PC-9 (cell line): ENCODE data around the gene SSBP2.

Experiments
- EZH2 ChIP-seq: fragments of 200-600 bp; sonication (generic); IDR thresholded peaks from 2 replicates; pipeline ENCODE4 v1.8.0; 2017; ENCODE audit warnings: antibody characterized with exemption, low read depth
- TF ChIP-seq, protein P1 (sequence below): fragments of 200-600 bp; sonication (generic); conservative IDR thresholded peaks from 2 replicates; pipeline ENCODE4 v1.6.1; 2017; ENCODE audit warnings: mixed run types, antibody characterized with exemption, mild to moderate bottlenecking, moderate library complexity

GRCh38 chr5:81545911-81546310, 205.0 kb downstream of the SSBP2 start:
- no peak for TF ChIP-seq EZH2
- TF ChIP-seq, protein P1, sequence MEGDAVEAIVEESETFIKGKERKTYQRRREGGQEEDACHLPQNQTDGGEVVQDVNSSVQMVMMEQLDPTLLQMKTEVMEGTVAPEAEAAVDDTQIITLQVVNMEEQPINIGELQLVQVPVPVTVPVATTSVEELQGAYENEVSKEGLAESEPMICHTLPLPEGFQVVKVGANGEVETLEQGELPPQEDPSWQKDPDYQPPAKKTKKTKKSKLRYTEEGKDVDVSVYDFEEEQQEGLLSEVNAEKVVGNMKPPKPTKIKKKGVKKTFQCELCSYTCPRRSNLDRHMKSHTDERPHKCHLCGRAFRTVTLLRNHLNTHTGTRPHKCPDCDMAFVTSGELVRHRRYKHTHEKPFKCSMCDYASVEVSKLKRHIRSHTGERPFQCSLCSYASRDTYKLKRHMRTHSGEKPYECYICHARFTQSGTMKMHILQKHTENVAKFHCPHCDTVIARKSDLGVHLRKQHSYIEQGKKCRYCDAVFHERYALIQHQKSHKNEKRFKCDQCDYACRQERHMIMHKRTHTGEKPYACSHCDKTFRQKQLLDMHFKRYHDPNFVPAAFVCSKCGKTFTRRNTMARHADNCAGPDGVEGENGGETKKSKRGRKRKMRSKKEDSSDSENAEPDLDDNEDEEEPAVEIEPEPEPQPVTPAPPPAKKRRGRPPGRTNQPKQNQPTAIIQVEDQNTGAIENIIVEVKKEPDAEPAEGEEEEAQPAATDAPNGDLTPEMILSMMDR = no peak
